Mesothelial cell of epicardium (in vitro differentiated cells): Measurements from ENCODE around the gene NUP62. TPM values are rescaled to one million over a fixed set of nuclear protein-coding genes. Genes with fewer than 3 reads are reported as not detected.
"Not testable (repeated sequence)": the region's sequence is repeated elsewhere in the genome, so short reads cannot be mapped to it uniquely, and the experiment has no call there.

ENCODE experiments used
- DNase-seq, 2 experiments: peaks; one replicate each; pipeline ENCODE4 v3.0.0; 2021; ENCODE audit warnings: low spot score in 2 of 2; ENCODE audit not compliant: unreplicated experiment in 2 of 2
- H3K27ac Mint-ChIP-seq: 2 replicates; pipeline ENCODE4 v1.8.0; 2021; ENCODE audit warnings: mixed read lengths
- H3K27me3 Mint-ChIP-seq: 2 replicates; pipeline ENCODE4 v1.8.0; 2021; ENCODE audit warnings: low read depth, mixed read lengths
- H3K36me3 Mint-ChIP-seq: 2 replicates; pipeline ENCODE4 v1.8.0; 2021; ENCODE audit warnings: mixed read lengths
- H3K4me1 Mint-ChIP-seq: 2 replicates; pipeline ENCODE4 v1.8.0; 2021; ENCODE audit warnings: mixed read lengths
- H3K4me3 Mint-ChIP-seq: 2 replicates; pipeline ENCODE4 v1.8.0; 2021; ENCODE audit warnings: mild to moderate bottlenecking, moderate library complexity, mixed read lengths
- H3K9me3 Mint-ChIP-seq: 2 replicates; pipeline ENCODE4 v1.8.0; 2021; ENCODE audit warnings: mixed read lengths
- total RNA-seq: library from RNA; stranded (reverse); gene quantifications from 3 replicates; pipeline ENCODE4 v1.2.1, GENCODE V29; 2021
- TF ChIP-seq, protein P1 (sequence below): fragments of 200-600 bp; sonication (generic); IDR thresholded peaks from one replicate; pipeline ENCODE4 v1.5.0; 2021; ENCODE audit warnings: antibody characterized with exemption; ENCODE audit not compliant: unreplicated experiment

NUP62 gene
- total RNA-seq, 1 donor from 2014 or later, result 67.6 TPM

- no peak for DNase-seq
- peaks cover 2% of the 10 kb centered on the region for H3K27me3 Mint-ChIP-seq
- no peak overlapping the region for H3K27ac Mint-ChIP-seq
- no peaks in the 10 kb centered on the region for H3K9me3 Mint-ChIP-seq
- H3K4me1 Mint-ChIP-seq, result peaks cover 38% of the 10 kb centered on the region
- no peaks in the 10 kb centered on the region for H3K36me3 Mint-ChIP-seq
- TF ChIP-seq, protein P1, sequence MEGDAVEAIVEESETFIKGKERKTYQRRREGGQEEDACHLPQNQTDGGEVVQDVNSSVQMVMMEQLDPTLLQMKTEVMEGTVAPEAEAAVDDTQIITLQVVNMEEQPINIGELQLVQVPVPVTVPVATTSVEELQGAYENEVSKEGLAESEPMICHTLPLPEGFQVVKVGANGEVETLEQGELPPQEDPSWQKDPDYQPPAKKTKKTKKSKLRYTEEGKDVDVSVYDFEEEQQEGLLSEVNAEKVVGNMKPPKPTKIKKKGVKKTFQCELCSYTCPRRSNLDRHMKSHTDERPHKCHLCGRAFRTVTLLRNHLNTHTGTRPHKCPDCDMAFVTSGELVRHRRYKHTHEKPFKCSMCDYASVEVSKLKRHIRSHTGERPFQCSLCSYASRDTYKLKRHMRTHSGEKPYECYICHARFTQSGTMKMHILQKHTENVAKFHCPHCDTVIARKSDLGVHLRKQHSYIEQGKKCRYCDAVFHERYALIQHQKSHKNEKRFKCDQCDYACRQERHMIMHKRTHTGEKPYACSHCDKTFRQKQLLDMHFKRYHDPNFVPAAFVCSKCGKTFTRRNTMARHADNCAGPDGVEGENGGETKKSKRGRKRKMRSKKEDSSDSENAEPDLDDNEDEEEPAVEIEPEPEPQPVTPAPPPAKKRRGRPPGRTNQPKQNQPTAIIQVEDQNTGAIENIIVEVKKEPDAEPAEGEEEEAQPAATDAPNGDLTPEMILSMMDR, result no peak
- H3K4me3 Mint-ChIP-seq, result no peak overlapping the region
These were observed 20.7 kb upstream of the NUP62 start for GRCh38 chr19:49949742-49950589.

GRCh38 chr19:49946415-49946814 lies 17.1 kb upstream of the NUP62 start:
- TF ChIP-seq, protein P1, result no peak
- H3K4me3 Mint-ChIP-seq, result no peak overlapping the region
- H3K4me1 Mint-ChIP-seq, result peaks cover 7% of the 10 kb centered on the region
- H3K9me3 Mint-ChIP-seq, result no peaks in the 10 kb centered on the region
- no peak overlapping the region for H3K27ac Mint-ChIP-seq
- no peaks in the 10 kb centered on the region for H3K36me3 Mint-ChIP-seq
- DNase-seq, result no peak
- H3K27me3 Mint-ChIP-seq, result peaks cover 9% of the 10 kb centered on the region

- not testable (repeated sequence) for H3K4me1 Mint-ChIP-seq, H3K4me3 Mint-ChIP-seq, H3K9me3 Mint-ChIP-seq, H3K27me3 Mint-ChIP-seq, H3K36me3 Mint-ChIP-seq, H3K27ac Mint-ChIP-seq, DNase-seq
These were observed 15.3 kb upstream of the NUP62 start for GRCh38 chr19:49944567-49944966.

GRCh38 chr19:49940482-49940791 lies 11.1 kb upstream of the NUP62 start:
- no peaks in the 10 kb centered on the region for H3K4me1 Mint-ChIP-seq
- no peak for DNase-seq
- peaks cover 12% of the 10 kb centered on the region for H3K27me3 Mint-ChIP-seq
- H3K36me3 Mint-ChIP-seq, result no peaks in the 10 kb centered on the region
- no peak overlapping the region for H3K4me3 Mint-ChIP-seq
- no peak overlapping the region for H3K27ac Mint-ChIP-seq
- no peaks in the 10 kb centered on the region for H3K9me3 Mint-ChIP-seq
- TF ChIP-seq, protein P1, result no peak

DNA sequence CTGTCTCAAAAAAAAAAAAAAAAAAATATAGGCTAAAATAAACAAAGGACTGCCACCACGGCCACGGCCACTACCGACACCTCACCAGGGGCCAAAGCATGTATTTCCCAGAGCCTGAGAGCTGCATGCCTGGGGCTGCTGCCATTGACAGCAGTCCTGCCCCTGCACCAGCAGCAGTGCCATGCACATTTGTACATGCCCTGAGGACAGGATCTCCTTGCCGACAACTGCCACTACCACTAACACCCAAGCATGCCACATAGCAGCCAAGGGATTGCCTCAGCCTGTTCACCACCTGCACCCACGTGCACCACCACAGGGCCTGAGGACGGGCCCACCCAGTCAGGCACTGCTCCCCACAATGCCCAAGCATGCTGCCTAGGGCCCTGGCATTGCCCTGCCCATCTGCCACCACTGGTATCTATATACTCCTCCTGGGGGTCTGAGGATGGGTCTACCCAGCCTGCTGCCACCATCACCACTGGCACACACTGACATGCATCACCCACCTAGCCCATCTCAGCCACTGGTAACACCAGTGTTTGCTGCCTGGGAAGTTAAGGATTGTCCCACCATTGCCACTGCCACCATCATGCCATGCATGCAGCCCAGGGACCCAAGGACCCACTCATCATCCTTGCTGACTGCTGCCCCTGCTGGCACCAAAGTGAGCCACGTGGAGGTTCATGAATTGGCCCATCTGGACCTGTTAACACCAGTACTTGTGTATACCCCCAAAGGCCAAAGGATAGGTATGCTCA lies 10.6 kb upstream of the NUP62 start:
- TF ChIP-seq, protein P1, result no peak
- Mint-ChIP-seq H3K4me1 (no peaks in the 10 kb centered on the region), H3K36me3 (no peaks in the 10 kb centered on the region), H3K27me3 (peaks cover 12% of the 10 kb centered on the region), H3K4me3 (no peak overlapping the region), H3K9me3 (no peaks in the 10 kb centered on the region), H3K27ac (no peak overlapping the region)
- DNase-seq, result no peak

DNA sequence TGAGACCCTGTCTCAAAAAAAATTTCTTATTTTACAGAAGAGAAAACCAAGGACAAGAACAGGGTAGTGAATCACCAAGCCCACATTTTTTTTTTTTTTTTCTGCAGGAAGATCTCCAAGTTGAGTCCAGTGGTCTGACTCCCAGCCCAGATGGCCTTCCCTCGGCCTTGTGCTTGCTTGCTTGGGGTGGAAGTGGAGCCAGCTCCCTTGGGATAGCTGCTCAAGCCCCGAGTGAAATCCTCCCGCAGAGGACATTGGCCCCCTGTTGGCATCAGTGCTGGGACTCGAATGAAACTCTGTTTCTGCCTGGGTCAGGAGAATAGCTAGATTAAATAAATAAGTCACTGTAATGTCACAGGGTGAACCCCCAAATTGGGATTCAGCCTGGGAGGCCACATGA lies 9.4 kb upstream of the NUP62 start:
- DNase-seq, result no peak
- H3K9me3 Mint-ChIP-seq, result no peaks in the 10 kb centered on the region
- H3K27me3 Mint-ChIP-seq, result peaks cover 12% of the 10 kb centered on the region
- TF ChIP-seq, protein P1, result no peak
- no peaks in the 10 kb centered on the region for H3K4me1 Mint-ChIP-seq
- no peak overlapping the region for H3K27ac Mint-ChIP-seq
- H3K36me3 Mint-ChIP-seq, result peaks cover under 1% of the 10 kb centered on the region
- H3K4me3 Mint-ChIP-seq, result no peak overlapping the region
